Cardiac muscle cell (in vitro differentiated cells and primary cell): Measurements from ENCODE around the gene LUZP2. TPM values are rescaled to one million over a fixed set of nuclear protein-coding genes. Genes with fewer than 3 reads are reported as not detected.

ENCODE experiments used
- DNase-seq, 2 donors: peaks; one replicate each; pipeline versions ENCODE4 v3.0.0 to v3.0.0-alpha.2; 2010 to 2017; ENCODE audit warnings: low read depth in 1 of 2, low spot score in 1 of 2
- H3K27ac ChIP-seq: fragments of 200-600 bp; sonication (generic); 2 replicates; pipeline ENCODE4 v1.5.1; 2016
- H3K27me3 ChIP-seq: fragments of 200-600 bp; sonication (generic); 2 replicates; pipeline ENCODE4 v1.6.0; 2016; ENCODE audit warnings: control low read depth
- H3K36me3 ChIP-seq: fragments of 200-600 bp; sonication (generic); 2 replicates; pipeline ENCODE4 v1.5.1; 2016; ENCODE audit warnings: control low read depth
- H3K4me1 ChIP-seq: fragments of 200-600 bp; sonication (generic); 2 replicates; pipeline ENCODE4 v1.8.1; 2017; ENCODE audit warnings: low read depth, mild to moderate bottlenecking, mixed run types
- H3K4me3 ChIP-seq: fragments of 200-600 bp; sonication (generic); 2 replicates; pipeline ENCODE4 v1.5.1; 2016; ENCODE audit warnings: mild to moderate bottlenecking
- H3K9me3 ChIP-seq: fragments of 200-600 bp; sonication (generic); 2 replicates; pipeline ENCODE4 v1.5.1; 2017; ENCODE audit warnings: low read depth, mild to moderate bottlenecking, control low read depth
- CTCF ChIP-seq: IDR thresholded peaks from 2 replicates; pipeline ENCODE4 v1.5.1; 2012; ENCODE audit warnings: low read depth, mild to moderate bottlenecking, low read length
- polyA plus RNA-seq: library from polyadenylated mRNA; unstranded; fragments of >200 nt; fragmentation: Nextera tagmentation; extraction: Ambion mirVana; gene quantifications from 2 replicates; pipeline ENCODE4 v1.2.1, GENCODE V29; 2016
- total RNA-seq: library from RNA; depleted of rRNA; stranded (reverse); fragments of >200 nt; gene quantifications from 2 replicates; pipeline ENCODE4 v1.2.3, GENCODE V29; 2016

LUZP2 gene
- total and polyA plus RNA-seq, 2 experiments from 2014 or later, result not detected

- no peak overlapping the region for H3K4me3 ChIP-seq
- no peak for TF ChIP-seq CTCF
- DNase-seq, result no peak
- no peaks in the 10 kb centered on the region for H3K27me3 ChIP-seq
- H3K27ac ChIP-seq, result no peak overlapping the region
- no peaks in the 10 kb centered on the region for H3K4me1 ChIP-seq
- H3K9me3 ChIP-seq, result no peaks in the 10 kb centered on the region
- no peaks in the 10 kb centered on the region for H3K36me3 ChIP-seq
These were observed 192.1 kb downstream of the LUZP2 start for GRCh38 chr11:24688981-24689380.

DNA sequence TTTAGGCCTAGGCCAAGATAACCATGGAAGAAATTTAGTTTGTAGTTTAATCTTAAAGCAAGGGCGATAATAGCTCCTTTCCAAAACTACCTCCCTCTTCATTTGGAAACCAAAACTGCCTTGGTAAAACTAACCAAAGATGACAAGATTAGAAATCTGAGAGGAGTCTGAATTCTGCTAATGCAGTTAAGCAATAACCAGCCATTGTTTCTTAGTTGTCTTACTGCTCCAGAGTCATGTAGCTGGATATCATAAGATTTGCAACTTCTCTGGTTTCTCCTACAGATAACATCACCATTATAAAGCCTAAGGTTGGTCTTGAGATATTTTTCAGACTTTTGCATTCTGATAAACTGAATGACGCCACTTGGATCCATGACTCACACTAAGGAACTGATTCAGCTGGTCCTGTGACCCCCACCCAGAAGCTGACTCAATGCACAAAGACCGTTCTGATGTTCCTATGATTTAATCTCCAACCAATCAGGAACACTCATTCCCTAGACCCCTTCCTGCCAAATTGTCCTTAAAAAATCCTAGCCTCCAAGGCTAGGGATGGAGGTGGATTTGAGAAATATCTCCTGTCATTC, 200.8 kb downstream of the LUZP2 start:
- no peak for TF ChIP-seq CTCF
- DNase-seq, result peak in 1 of 2 donors; percentile 75
- Histone ChIP-seq H3K4me3 (no peak overlapping the region), H3K27me3 (no peaks in the 10 kb centered on the region), H3K9me3 (no peaks in the 10 kb centered on the region), H3K27ac (no peak overlapping the region), H3K36me3 (no peaks in the 10 kb centered on the region), H3K4me1 (no peaks in the 10 kb centered on the region)

DNA sequence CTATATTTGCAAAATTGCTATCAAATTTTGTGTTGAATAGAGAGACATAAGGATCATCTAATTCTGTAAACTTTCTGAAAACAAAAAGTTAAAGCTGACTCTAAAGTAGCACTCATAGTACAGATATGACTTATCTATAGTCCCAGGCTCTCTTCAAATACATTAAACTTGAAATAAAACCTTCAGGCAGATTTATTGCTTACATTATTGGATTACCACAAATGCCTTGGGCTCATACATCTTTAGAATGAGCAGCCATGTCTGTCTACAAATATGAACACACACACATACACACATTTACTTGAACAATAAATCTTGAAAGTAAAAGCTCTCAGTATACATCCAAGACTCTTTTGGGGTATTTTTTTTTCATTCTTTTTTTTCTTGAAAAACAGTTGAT, 207.9 kb downstream of the LUZP2 start:
- no peak overlapping the region for H3K27ac ChIP-seq
- no peaks in the 10 kb centered on the region for H3K4me1 ChIP-seq
- H3K27me3 ChIP-seq, result no peaks in the 10 kb centered on the region
- H3K36me3 ChIP-seq, result no peaks in the 10 kb centered on the region
- DNase-seq, result no peak
- no peak for TF ChIP-seq CTCF
- H3K4me3 ChIP-seq, result no peak overlapping the region
- no peaks in the 10 kb centered on the region for H3K9me3 ChIP-seq

GRCh38 chr11:24705474-24705873, 208.6 kb downstream of the LUZP2 start:
- H3K9me3 ChIP-seq, result no peaks in the 10 kb centered on the region
- DNase-seq, result no peak
- no peak for TF ChIP-seq CTCF
- H3K27me3 ChIP-seq, result no peaks in the 10 kb centered on the region
- H3K4me3 ChIP-seq, result no peak overlapping the region
- H3K36me3 ChIP-seq, result no peaks in the 10 kb centered on the region
- H3K4me1 ChIP-seq, result no peaks in the 10 kb centered on the region
- no peak overlapping the region for H3K27ac ChIP-seq

- Histone ChIP-seq H3K36me3 (no peaks in the 10 kb centered on the region), H3K4me1 (no peaks in the 10 kb centered on the region), H3K9me3 (no peaks in the 10 kb centered on the region), H3K4me3 (no peak overlapping the region), H3K27ac (no peak overlapping the region), H3K27me3 (no peaks in the 10 kb centered on the region)
- TF ChIP-seq CTCF, result no peak
- peak in 1 of 2 donors; percentile 25 for DNase-seq
These were observed 211.8 kb downstream of the LUZP2 start for GRCh38 chr11:24708616-24709015.
